Tibial nerve (tissue), 4 donors: ENCODE data around the gene C1orf141. TPM values are rescaled to one million over a fixed set of nuclear protein-coding genes. Genes with fewer than 3 reads are reported as not detected.

Experiments used
- DNase-seq, 2 donors: peaks; one replicate each; pipeline ENCODE4 v3.0.0-alpha.2; 2019; ENCODE audit warnings: low spot score in 2 of 2
- H3K27ac ChIP-seq, 4 donors: fragments of 200-600 bp; sonication (generic) in 3 of 4; one replicate each; pipeline ENCODE4 v1.5.1; 2017 to 2019; ENCODE audit warnings: mild to moderate bottlenecking in 1 of 4
- H3K27me3 ChIP-seq, 2 donors: fragments of 200-600 bp; sonication (generic) in 1 of 2; one replicate each; pipeline versions ENCODE4 v1.5.1 to v1.6.0; 2017 to 2019
- H3K36me3 ChIP-seq, 3 donors: fragments of 200-600 bp; sonication (generic); one replicate each; pipeline ENCODE4 v1.5.1; 2018 to 2019
- H3K4me1 ChIP-seq, 4 donors: fragments of 200-600 bp; sonication (generic) in 3 of 4; one replicate each; pipeline ENCODE4 v1.5.1; 2017 to 2019
- H3K4me3 ChIP-seq, 4 donors: fragments of 200-600 bp; sonication (generic) in 3 of 4; one replicate each; pipeline ENCODE4 v1.5.1; 2017 to 2019; ENCODE audit warnings: mild to moderate bottlenecking in 1 of 4, moderate library complexity in 1 of 4
- H3K9me3 ChIP-seq, 4 donors: fragments of 200-600 bp; sonication (generic) in 3 of 4; one replicate each; pipeline ENCODE4 v1.5.1; 2017 to 2019
- EP300 ChIP-seq, 2 donors: sonication (generic); formaldehyde crosslinking; IDR thresholded peaks; one replicate each; pipeline ENCODE4 v1.6.1; 2017; ENCODE audit warnings: antibody characterized with exemption in 2 of 2, mild to moderate bottlenecking in 1 of 2
- POLR2A ChIP-seq, 2 donors: fragments of 450-650 bp; IDR thresholded peaks; one replicate each; pipeline ENCODE4 v1.6.1; 2017; ENCODE audit warnings: antibody characterized with exemption in 2 of 2, mild to moderate bottlenecking in 2 of 2, moderate library complexity in 2 of 2
- WGBS, 2 donors: methylation state at CpG; one replicate each; pipeline ENCODE4 v1.1.5; 2018; 5-methylcytosine and 5-hydroxymethylcytosine counted together
- total RNA-seq, 4 donors: library from RNA; depleted of rRNA; stranded (reverse); fragments of >200 nt; gene quantifications; one replicate each; pipeline ENCODE4 v1.1.0, GENCODE V29; 2016
- TF ChIP-seq, protein P1 (sequence below), 5 experiments: fragments of 200-600 bp in 3 of 5; fragments of 450-650 bp in 2 of 5; sonication (generic) in 3 of 5; IDR thresholded peaks; one replicate each; pipeline ENCODE4 v1.5.1; 2016 to 2019; ENCODE audit warnings: antibody characterized with exemption in 5 of 5, mild to moderate bottlenecking in 3 of 5, moderate library complexity in 2 of 5

C1orf141 gene
- total RNA-seq, 4 donors from 2014 or later, result not detected

DNA sequence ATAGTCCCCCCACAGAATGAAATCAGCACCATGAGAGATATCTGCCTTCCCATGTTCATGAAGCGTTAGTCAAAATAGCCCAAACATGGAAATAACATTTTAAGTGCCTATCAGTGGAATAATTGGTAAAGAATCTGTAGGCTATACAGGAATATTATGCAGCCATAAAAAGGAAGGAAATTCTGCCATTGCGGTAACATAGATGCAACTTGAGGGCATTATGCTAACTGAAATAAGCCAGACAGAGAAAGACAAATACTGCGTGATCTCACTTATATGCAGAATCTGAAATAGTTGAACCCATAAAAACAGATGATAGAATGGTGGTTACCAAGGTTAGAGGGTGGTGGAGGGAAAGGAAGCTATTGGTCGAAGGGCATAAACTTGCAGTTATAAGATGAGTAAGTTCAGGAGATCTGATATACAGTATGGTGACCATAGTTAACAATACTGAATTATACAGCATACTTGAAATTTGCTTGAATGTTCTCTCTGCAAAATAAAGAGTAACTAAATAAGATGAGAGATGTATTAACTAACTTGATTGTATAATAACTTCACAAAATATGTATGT, 30.8 kb upstream of the C1orf141 start:
- 90 to 97% methylated on average over 4 of the region's 4 CpGs for WGBS, 2 donors
- no peak for DNase-seq
- TF ChIP-seq, protein P1, sequence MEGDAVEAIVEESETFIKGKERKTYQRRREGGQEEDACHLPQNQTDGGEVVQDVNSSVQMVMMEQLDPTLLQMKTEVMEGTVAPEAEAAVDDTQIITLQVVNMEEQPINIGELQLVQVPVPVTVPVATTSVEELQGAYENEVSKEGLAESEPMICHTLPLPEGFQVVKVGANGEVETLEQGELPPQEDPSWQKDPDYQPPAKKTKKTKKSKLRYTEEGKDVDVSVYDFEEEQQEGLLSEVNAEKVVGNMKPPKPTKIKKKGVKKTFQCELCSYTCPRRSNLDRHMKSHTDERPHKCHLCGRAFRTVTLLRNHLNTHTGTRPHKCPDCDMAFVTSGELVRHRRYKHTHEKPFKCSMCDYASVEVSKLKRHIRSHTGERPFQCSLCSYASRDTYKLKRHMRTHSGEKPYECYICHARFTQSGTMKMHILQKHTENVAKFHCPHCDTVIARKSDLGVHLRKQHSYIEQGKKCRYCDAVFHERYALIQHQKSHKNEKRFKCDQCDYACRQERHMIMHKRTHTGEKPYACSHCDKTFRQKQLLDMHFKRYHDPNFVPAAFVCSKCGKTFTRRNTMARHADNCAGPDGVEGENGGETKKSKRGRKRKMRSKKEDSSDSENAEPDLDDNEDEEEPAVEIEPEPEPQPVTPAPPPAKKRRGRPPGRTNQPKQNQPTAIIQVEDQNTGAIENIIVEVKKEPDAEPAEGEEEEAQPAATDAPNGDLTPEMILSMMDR (IDR thresholded peaks at IDR 0.05), result no peak
- TF ChIP-seq EP300 (IDR thresholded peaks at IDR 0.05) (no peak), POLR2A (IDR thresholded peaks at IDR 0.05) (no peak)

DNA sequence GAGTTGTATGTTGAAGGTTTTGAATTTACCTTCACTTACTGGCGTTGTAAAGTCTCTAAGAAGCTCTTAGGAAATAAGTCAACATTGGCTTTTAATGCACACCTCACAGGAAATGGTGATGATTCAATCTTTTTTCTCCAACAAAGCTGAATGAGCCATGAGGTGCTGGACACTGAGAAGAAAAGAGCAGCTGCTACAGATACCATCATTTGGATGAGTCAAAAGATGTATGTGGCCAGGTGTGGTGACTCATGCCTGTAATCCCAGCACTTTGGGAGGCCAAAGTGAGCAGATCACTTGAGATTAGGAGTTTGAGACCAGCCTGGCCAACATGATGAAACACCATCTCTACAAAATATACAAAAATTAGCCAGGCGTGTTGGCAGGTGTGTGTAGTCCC, 28.2 kb upstream of the C1orf141 start:
- no peaks in the 10 kb centered on the region for H3K4me1 ChIP-seq
- no peak for DNase-seq
- no peak overlapping the region for H3K27ac ChIP-seq
- H3K36me3 ChIP-seq, result no peaks in the 10 kb centered on the region
- no peaks in the 10 kb centered on the region for H3K27me3 ChIP-seq
- no peaks in the 10 kb centered on the region for H3K9me3 ChIP-seq
- no peak for TF ChIP-seq EP300 (IDR thresholded peaks at IDR 0.05)
- H3K4me3 ChIP-seq, result no peak overlapping the region
- 77 to 83% methylated on average over 2 of the region's 2 CpGs for WGBS, 2 donors

More for the DNA sequence above, 30.8 kb upstream of the C1orf141 start:
- Histone ChIP-seq H3K4me1 (no peaks in the 10 kb centered on the region), H3K27me3 (no peaks in the 10 kb centered on the region), H3K36me3 (no peaks in the 10 kb centered on the region), H3K9me3 (no peaks in the 10 kb centered on the region), H3K27ac (no peak overlapping the region), H3K4me3 (no peak overlapping the region)

DNA sequence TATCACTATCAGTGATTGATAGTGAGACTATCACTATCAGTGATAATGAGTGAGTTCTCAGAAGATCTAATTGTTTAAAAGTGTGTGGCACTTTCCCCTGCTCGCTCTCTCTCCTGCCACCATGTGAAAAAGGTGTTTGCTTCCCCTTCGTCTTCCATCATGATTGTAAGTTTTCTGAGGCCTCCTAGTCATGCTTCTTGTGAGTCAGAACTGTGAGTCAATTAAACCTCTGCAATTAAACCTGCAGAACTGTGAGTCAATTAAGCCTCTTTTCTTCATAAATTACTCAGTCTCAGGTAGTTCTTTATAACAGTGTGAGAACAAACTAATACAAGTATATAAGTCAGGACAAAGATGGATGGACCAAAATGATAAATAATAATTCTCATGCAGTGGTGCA, 24.5 kb upstream of the C1orf141 start:
- peaks cover 0 to 5% of the 10 kb centered on the region in 2 donors for H3K27me3 ChIP-seq
- WGBS, 2 donors, result 81 to 87% methylated on average over 2 of the region's 2 CpGs
- H3K27ac ChIP-seq, result no peak overlapping the region
- H3K9me3 ChIP-seq, result no peaks in the 10 kb centered on the region
- no peak for DNase-seq
- TF ChIP-seq, protein P1 (IDR thresholded peaks at IDR 0.05), result no peak
- TF ChIP-seq POLR2A (IDR thresholded peaks at IDR 0.05) (no peak), EP300 (IDR thresholded peaks at IDR 0.05) (no peak)
- no peaks in the 10 kb centered on the region for H3K36me3 ChIP-seq
- H3K4me3 ChIP-seq, result no peak overlapping the region
- H3K4me1 ChIP-seq, result no peaks in the 10 kb centered on the region

DNA sequence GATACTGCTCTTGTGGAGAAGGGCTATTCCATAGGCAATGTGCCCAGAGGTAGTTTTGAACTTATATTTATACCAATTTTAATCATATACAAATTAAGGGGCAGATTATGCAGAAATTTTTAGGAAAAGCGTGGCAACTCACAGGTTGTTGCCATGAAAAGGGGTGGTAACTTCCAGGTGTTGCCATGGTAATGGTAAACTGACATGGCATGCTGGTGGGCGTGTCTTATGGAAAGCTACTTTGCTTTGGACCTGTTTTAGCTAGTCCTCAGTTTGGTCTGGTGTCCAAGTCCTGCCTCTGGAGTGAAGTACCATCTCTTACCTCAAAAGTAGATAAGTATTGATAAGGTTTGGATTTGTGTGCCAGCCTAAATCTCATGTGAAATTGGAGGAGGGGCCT, 23.6 kb upstream of the C1orf141 start:
- no peaks in the 10 kb centered on the region for H3K36me3 ChIP-seq

DNA sequence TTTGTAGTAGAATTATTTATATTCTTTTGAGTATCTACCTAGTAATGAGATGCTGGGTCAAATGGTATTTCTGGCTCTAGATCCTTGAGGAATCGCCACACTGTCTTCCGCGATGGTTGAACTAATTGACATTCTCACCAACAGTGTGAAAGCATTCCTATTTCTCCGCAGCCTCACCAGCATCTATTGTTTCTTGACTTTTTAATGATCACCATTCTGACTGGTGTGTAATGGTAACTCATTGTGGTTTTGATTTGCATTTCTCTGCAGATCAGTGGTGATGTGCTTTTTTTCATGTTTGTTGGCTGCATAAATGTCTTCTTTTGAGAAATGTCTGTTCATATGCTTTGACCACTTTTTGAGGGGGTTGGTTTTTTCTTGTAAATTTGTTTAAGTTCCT, 16.2 kb upstream of the C1orf141 start:
- no peak overlapping the region for H3K27ac ChIP-seq
- DNase-seq, result no peak
- no peaks in the 10 kb centered on the region for H3K27me3 ChIP-seq
- no peaks in the 10 kb centered on the region for H3K9me3 ChIP-seq
- WGBS, 2 donors, result 84 to 85% methylated on average over 4 of the region's 4 CpGs
- no peaks in the 10 kb centered on the region for H3K36me3 ChIP-seq
- TF ChIP-seq, protein P1 (IDR thresholded peaks at IDR 0.05), result no peak
- TF ChIP-seq POLR2A (IDR thresholded peaks at IDR 0.05), result no peak
- no peak for TF ChIP-seq EP300 (IDR thresholded peaks at IDR 0.05)
- H3K4me3 ChIP-seq, result no peak overlapping the region
- peaks cover 0 to 9% (median 0%) of the 10 kb centered on the region in 4 donors for H3K4me1 ChIP-seq

More for the DNA sequence above, 23.6 kb upstream of the C1orf141 start:
- Histone ChIP-seq H3K9me3 (no peaks in the 10 kb centered on the region), H3K27ac (no peak overlapping the region), H3K4me3 (no peak overlapping the region), H3K27me3 (peaks cover 0 to 5% of the 10 kb centered on the region in 2 donors), H3K4me1 (no peaks in the 10 kb centered on the region)
- DNase-seq, result no peak
- 40 to 52% methylated on average over 2 of the region's 2 CpGs for WGBS, 2 donors
- TF ChIP-seq EP300 (IDR thresholded peaks at IDR 0.05) (no peak), POLR2A (IDR thresholded peaks at IDR 0.05) (no peak)
- TF ChIP-seq, protein P1 (IDR thresholded peaks at IDR 0.05), result no peak
